GM12873 (cell line): ENCODE results near the gene ZFYVE9.

Source experiments
- TF ChIP-seq, protein P1 (sequence below): IDR thresholded peaks from 2 replicates; pipeline ENCODE4 v1.5.1; 2012; ENCODE audit warnings: low read depth, mild to moderate bottlenecking, moderate library complexity, low read length, control low read depth; ENCODE audit not compliant: insufficient read depth; ENCODE audit errors: missing control alignments

The ZFYVE9 gene

GRCh38 chr1:52140633-52141512 is 1.0 kb upstream of the ZFYVE9 start:
- TF ChIP-seq, protein P1, sequence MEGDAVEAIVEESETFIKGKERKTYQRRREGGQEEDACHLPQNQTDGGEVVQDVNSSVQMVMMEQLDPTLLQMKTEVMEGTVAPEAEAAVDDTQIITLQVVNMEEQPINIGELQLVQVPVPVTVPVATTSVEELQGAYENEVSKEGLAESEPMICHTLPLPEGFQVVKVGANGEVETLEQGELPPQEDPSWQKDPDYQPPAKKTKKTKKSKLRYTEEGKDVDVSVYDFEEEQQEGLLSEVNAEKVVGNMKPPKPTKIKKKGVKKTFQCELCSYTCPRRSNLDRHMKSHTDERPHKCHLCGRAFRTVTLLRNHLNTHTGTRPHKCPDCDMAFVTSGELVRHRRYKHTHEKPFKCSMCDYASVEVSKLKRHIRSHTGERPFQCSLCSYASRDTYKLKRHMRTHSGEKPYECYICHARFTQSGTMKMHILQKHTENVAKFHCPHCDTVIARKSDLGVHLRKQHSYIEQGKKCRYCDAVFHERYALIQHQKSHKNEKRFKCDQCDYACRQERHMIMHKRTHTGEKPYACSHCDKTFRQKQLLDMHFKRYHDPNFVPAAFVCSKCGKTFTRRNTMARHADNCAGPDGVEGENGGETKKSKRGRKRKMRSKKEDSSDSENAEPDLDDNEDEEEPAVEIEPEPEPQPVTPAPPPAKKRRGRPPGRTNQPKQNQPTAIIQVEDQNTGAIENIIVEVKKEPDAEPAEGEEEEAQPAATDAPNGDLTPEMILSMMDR: no peak

DNA sequence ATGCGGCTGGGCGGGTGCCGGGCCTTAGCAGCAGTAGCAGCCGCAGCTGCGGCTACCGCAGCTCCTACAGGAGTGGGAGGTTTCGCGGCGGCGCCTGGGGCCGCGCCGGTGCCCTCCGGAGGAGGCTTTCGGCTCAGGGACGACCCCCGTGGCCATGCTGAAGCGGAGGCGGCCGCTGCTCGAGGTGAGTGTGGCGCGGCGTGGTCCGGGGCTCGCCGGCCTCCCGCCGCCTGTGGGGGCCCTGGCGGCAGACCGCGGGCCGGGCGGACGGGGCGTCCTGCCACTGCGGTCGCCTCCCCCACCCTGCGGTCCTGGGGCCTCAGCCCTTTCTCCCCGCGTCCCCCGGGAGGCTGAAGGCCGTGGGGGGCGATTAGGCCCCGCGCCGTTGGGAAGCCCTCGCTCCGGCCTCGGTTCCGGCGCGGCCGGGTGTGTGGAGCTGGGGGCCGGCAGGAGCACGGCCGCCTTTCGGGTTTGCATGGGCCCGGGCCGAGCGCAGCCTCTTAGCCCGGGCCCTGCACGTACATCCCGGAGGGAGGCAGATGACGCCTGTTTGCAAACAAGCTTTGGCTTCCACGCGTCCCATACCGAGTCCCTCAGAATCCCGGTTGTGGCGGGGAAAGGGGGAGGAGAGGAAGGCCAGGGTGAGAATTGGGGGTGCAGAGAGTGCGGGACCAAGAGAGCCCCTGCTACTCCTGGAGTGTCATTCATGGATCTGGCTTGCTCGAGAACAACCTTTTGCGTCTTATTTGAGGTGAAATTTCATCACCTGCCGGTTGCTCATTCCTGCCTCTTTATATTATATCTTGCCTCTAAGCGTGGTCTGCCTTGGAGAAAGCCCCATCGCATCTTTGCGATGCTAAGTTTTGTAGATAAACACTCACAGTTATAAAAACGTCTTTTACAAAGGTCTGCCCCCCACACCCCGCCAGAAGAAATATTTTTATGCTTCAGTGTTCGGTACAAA is 613 bp downstream of the ZFYVE9 start:
- TF ChIP-seq, protein P1: no peak

DNA sequence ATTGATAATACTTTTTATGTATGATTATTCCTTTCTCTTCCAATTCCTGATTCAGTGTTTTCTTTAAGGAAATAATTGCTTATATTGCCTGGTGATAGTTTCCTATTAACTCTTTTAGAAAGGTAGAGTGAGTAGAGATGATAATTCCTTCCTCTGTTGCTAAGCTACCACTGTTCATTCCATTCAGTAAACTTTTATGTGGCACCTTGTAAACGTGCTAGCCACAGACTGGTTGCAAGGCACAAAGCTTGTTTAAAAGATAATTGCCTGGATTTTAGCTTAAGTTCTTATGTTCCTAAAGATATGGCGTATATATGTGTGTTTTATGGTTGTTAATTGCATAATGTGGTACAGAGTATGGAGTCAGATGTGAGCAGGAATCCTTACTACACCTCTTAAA is 3.2 kb downstream of the ZFYVE9 start:
- TF ChIP-seq, protein P1: no peak

DNA sequence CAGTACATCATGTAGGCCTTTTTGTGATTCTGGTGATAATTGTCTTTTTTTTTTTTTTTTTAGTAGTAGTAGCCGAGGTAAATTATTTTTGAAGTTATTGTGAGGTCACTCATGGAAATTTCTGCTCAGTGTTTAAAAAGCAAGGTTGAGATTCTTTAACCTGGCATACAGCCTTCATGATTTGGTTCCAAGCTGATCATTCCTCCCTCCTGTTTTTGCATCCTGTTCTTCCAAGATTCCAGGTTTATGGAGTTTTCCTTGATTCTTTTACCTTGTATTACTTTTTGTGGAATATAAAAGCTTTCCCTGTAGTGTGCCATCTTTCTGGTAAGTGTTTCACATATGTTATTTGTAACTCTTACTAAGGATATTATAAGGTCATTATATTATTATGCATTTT is 9.1 kb downstream of the ZFYVE9 start:
- TF ChIP-seq, protein P1: no peak

DNA sequence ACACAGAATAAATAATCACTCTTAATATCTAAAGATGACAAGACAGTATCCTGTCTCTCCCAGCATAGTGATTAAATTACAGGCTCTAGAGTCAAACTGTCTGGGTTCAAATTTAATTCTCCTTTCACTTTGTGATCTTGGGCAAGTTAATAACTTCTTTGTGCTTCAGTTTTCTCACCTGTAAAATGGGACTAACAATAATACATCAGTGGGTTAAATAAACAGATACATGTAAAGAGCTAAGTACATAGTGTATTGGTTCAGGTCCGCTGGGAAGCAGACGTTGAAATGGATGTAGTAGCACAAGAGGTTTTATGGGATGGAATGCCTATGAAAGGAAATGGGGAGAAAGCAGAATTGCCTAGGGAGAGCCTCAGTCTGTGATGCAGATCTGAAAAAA is 10.7 kb downstream of the ZFYVE9 start:
- TF ChIP-seq, protein P1: no peak

- TF ChIP-seq, protein P1: no peak
Measured at GRCh38 chr1:52153010-52153409, 11.1 kb downstream of the ZFYVE9 start.

DNA sequence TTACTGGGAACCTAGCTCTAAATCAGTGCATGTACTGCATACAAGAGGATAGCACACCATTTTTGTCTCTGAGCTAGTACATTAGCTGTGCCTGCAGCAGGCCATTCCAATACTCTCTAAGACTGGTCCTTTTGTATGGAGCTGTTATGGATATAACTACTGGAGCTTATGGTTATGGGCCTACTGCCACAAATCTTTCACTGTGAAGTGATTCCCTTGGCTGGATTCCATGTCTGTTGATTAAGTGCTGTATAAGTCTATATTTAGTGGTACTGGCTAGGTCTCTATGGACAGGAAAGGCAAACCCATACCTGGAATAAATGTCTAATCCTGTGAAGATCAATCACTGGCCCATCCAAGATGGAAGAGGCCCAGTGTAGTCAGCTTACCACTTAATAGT is 12.0 kb downstream of the ZFYVE9 start:
- TF ChIP-seq, protein P1: no peak
